Right ventricle myocardium superior (tissue), 1 donor: ENCODE measurements around the gene FATE1. TPM values are rescaled to one million over a fixed set of nuclear protein-coding genes. Genes with fewer than 3 reads are reported as not detected.

ENCODE experiments used
- ATAC-seq: fragments of 200-7000 bp; cut with Tn5 transposase; one replicate; pipeline ENCODE4 v1.9.1; 2020; ENCODE audit warnings: mild to moderate bottlenecking; ENCODE audit not compliant: poor library complexity
- DNase-seq: peaks from one replicate; pipeline ENCODE4 v3.0.0-alpha.2; 2020
- intact Hi-C: fragments of 100-400 bp; cut with DNase I; formaldehyde crosslinking; loops from one replicate; pipeline ENCODE4 v1.11.2; 2022
- total RNA-seq: library from RNA; stranded (reverse); fragmentation: NEBNext Ultra II Directional; extraction: Animal tissue kit (Norgen Biotek cat#: 25700); gene quantifications from one replicate; pipeline ENCODE4 v1.2.1, GENCODE V29; 2021
- donor health status: DM: no; HTN: yes; CAD: no; lungs with severe emphysema.

FATE1 gene
- total RNA-seq, 1 donor from 2014 or later: 0.22 TPM

- no peak for ATAC-seq
- intact Hi-C loops: no loop called here
- no peak for DNase-seq
Measured at GRCh38 chrX:151771726-151772125, 55.9 kb downstream of the FATE1 start.

Other genes with a start within 250 kb of the FATE1 start
- gene PASD1, start 152.4 kb upstream of the FATE1 start, total RNA-seq: not detected
- 2.2 TPM for gene PRRG3, start 20.6 kb upstream of the FATE1 start, total RNA-seq
- not detected for gene CNGA2, start 18.7 kb downstream of the FATE1 start, total RNA-seq
- gene MAGEA4, start 196.9 kb downstream of the FATE1 start, total RNA-seq: not detected